Keratinocyte (primary cell): Measurements from ENCODE around the gene CDYL2.

Experiments
- EZH2 ChIP-seq: IDR thresholded peaks from one replicate; pipeline ENCODE4 v1.6.1; 2012; ENCODE audit warnings: inconsistent platforms, mild to moderate bottlenecking, low read length, moderate library complexity
- TF ChIP-seq, protein P1 (sequence below), 3 experiments: IDR thresholded peaks in 1 of 3; conservative IDR thresholded peaks in 1 of 3; optimal IDR thresholded peaks in 1 of 3; 2 replicates in 2 of 3; 3 replicates in 1 of 3; pipeline versions ENCODE3 to v1.5.1; 2011; ENCODE audit warnings: low read length in 3 of 3, mild to moderate bottlenecking in 3 of 3, moderate library complexity in 2 of 3, control low read depth in 1 of 3, inconsistent platforms in 1 of 3; ENCODE audit not compliant: insufficient read depth in 2 of 3; ENCODE audit errors: extremely low read depth in 1 of 3

DNA sequence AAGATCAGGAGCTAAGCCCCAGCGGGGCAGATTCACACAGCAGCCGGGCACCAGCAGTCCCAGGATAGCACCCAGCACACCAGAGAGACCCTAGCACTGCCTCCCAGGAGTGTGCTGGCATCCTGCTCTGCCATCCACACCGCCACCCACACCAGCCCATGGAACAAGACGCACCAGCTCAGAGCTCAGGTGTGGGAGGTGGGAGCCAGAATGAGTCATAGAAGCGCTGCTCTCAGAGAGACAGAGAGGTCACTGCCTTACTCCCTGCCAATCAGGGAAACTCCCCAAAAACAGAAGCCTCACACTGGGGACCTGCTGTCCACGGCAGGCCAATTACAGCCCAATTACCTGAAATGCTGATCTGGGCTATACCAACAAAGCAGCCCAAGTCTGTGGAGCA lies 64.9 kb downstream of the CDYL2 start:
- TF ChIP-seq, protein P1, sequence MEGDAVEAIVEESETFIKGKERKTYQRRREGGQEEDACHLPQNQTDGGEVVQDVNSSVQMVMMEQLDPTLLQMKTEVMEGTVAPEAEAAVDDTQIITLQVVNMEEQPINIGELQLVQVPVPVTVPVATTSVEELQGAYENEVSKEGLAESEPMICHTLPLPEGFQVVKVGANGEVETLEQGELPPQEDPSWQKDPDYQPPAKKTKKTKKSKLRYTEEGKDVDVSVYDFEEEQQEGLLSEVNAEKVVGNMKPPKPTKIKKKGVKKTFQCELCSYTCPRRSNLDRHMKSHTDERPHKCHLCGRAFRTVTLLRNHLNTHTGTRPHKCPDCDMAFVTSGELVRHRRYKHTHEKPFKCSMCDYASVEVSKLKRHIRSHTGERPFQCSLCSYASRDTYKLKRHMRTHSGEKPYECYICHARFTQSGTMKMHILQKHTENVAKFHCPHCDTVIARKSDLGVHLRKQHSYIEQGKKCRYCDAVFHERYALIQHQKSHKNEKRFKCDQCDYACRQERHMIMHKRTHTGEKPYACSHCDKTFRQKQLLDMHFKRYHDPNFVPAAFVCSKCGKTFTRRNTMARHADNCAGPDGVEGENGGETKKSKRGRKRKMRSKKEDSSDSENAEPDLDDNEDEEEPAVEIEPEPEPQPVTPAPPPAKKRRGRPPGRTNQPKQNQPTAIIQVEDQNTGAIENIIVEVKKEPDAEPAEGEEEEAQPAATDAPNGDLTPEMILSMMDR (optimal IDR thresholded peaks at IDR 0.05 in 1 of 3, IDR thresholded peaks at IDR 0.05 in 1 of 3, conservative IDR thresholded peaks at IDR 0.05 in 1 of 3; ENCODE audit: extremely low read depth in 1 of 3, insufficient read depth in 2 of 3, low read length in 3 of 3): no peak
- TF ChIP-seq EZH2: no peak
